CD4-positive, alpha-beta T cell (primary cell): ENCODE measurements around the gene GNLY. TPM values are rescaled to one million over a fixed set of nuclear protein-coding genes. Genes with fewer than 3 reads are reported as not detected.

Experiments used
- ATAC-seq: fragments of 200-7000 bp; cut with Tn5 transposase; one replicate; pipeline ENCODE4 v1.10.0; 2022; ENCODE audit warnings: mild to moderate bottlenecking; ENCODE audit not compliant: poor library complexity
- CTCF ChIA-PET: fragments of 350-600 bp; sonication (Branson Sonifier 250); formaldehyde crosslinking; loops from one replicate; lab custom pipeline; 2021; ENCODE audit warnings: antibody characterized with exemption, inconsistent platforms; lab: Charles Lee
- POLR2A ChIA-PET: fragments of 350-600 bp; sonication (Branson Sonifier 250); formaldehyde crosslinking; loops from one replicate; lab custom pipeline; 2021; ENCODE audit warnings: antibody characterized with exemption, inconsistent platforms; lab: Charles Lee
- DNase-seq, 14 experiments: peaks; one replicate each; pipeline ENCODE4 v3.0.0-alpha.2; 2013 to 2020; ENCODE audit warnings: mixed read lengths in 2 of 14
- H3K27ac ChIP-seq, 2 donors: one replicate each; pipeline versions ENCODE4 v1.5.1 to v1.7.0; 2013; ENCODE audit warnings: low read length in 2 of 2, low read depth in 1 of 2, mild to moderate bottlenecking in 1 of 2
- H3K27me3 ChIP-seq, 2 experiments: 1 replicate in 1 of 2; 2 replicates in 1 of 2; pipeline versions ENCODE4 v1.6.1 to v1.7.0; 2013; ENCODE audit warnings: low read length in 2 of 2, control low read depth in 1 of 2, mild to moderate bottlenecking in 1 of 2, moderate library complexity in 1 of 2; ENCODE audit not compliant: insufficient read depth in 2 of 2, control insufficient read depth in 1 of 2
- H3K36me3 ChIP-seq: one replicate; pipeline ENCODE4 v1.6.1; 2013; ENCODE audit warnings: low read length, control low read depth; ENCODE audit not compliant: insufficient read depth
- H3K4me1 ChIP-seq: one replicate; pipeline ENCODE4 v1.6.1; 2013; ENCODE audit warnings: low read length, control low read depth; ENCODE audit not compliant: insufficient read depth
- H3K4me3 ChIP-seq: one replicate; pipeline ENCODE4 v1.5.1; 2013; ENCODE audit warnings: mild to moderate bottlenecking, low read length, moderate library complexity
- H3K9me3 ChIP-seq, 2 experiments: 1 replicate in 1 of 2; 2 replicates in 1 of 2; pipeline versions ENCODE4 v1.6.1 to v1.7.0; 2013; ENCODE audit warnings: low read length in 2 of 2, mild to moderate bottlenecking in 2 of 2, control low read depth in 1 of 2, moderate library complexity in 1 of 2; ENCODE audit not compliant: control insufficient read depth in 1 of 2, insufficient read depth in 1 of 2
- H3K27ac Mint-ChIP-seq: one replicate; pipeline ENCODE4 v1.8.0; 2020; ENCODE audit warnings: mixed read lengths
- H3K27me3 Mint-ChIP-seq: one replicate; pipeline ENCODE4 v1.8.0; 2021; ENCODE audit warnings: mixed read lengths
- H3K36me3 Mint-ChIP-seq: one replicate; pipeline ENCODE4 v1.8.0; 2021; ENCODE audit warnings: low read depth, mixed read lengths
- H3K4me1 Mint-ChIP-seq: one replicate; pipeline ENCODE4 v1.8.0; 2021; ENCODE audit warnings: low read depth, mixed read lengths
- H3K4me3 Mint-ChIP-seq: one replicate; pipeline ENCODE4 v1.8.0; 2020; ENCODE audit warnings: mild to moderate bottlenecking, mixed read lengths
- H3K9me3 Mint-ChIP-seq: one replicate; pipeline ENCODE4 v1.8.0; 2020; ENCODE audit warnings: mixed read lengths
- CTCF ChIP-seq: fragments of 200-600 bp; IDR thresholded peaks from one replicate; pipeline ENCODE4 v1.8.0; 2022; ENCODE audit warnings: antibody characterized with exemption, mild to moderate bottlenecking
- intact Hi-C, 2 experiments: fragments of 100-400 bp; cut with DNase I in 1 of 2; cut with micrococcal nuclease in 1 of 2; formaldehyde crosslinking; loops; one replicate each; pipeline versions ENCODE4 v1.15.1 to v1.9.0; 2023 to 2025; cut with DNase I, micrococcal nuclease
- total RNA-seq, 174 experiments: library from RNA in 2 of 174; stranded (reverse) in 2 of 174; gene quantifications; one replicate each; pipeline ENCODE4 v1.2.3 and lab custom pipeline; 2021 to 2026

GNLY gene
- total RNA-seq, 2 experiments from 2014 or later: 45.1 TPM

- peaks cover 13% of the 10 kb centered on the region for H3K4me1 Mint-ChIP-seq
- no peaks in the 10 kb centered on the region for H3K9me3 Mint-ChIP-seq
- no peak overlapping the region for H3K27ac Mint-ChIP-seq
- DNase-seq (no peak), ATAC-seq (no peak)
- H3K9me3 ChIP-seq: no peaks in the 10 kb centered on the region
- no peaks in the 10 kb centered on the region for H3K36me3 Mint-ChIP-seq
- no peak for TF ChIP-seq CTCF
- no peak overlapping the region for H3K4me3 Mint-ChIP-seq
- intact Hi-C loops: loop anchor here in 1 of 2 experiments (10.0 kb wide), 1 partner anchor 308 kb away; no protein-coding TSS in a partner anchor
- no peaks in the 10 kb centered on the region for H3K36me3 ChIP-seq
- H3K27me3 ChIP-seq: peaks cover 0 to 4% of the 10 kb centered on the region in 2 experiments
- ChIA-PET CTCF (no interaction called here), POLR2A (no interaction called here)
- H3K27ac ChIP-seq: no peak overlapping the region
- no peak overlapping the region for H3K4me3 ChIP-seq
- peaks cover 14% of the 10 kb centered on the region for H3K4me1 ChIP-seq
- H3K27me3 Mint-ChIP-seq: peaks cover 9% of the 10 kb centered on the region
These were observed 8.6 kb downstream of the GNLY start for GRCh38 chr2:85702800-85703199.

- peaks cover 13% of the 10 kb centered on the region for H3K27me3 Mint-ChIP-seq
- no peak for ATAC-seq
- ChIA-PET CTCF (no interaction called here), POLR2A (no interaction called here)
- H3K9me3 ChIP-seq: no peaks in the 10 kb centered on the region
- H3K4me1 ChIP-seq: peaks cover 14% of the 10 kb centered on the region
- no peak overlapping the region for H3K4me3 Mint-ChIP-seq
- no peaks in the 10 kb centered on the region for H3K36me3 ChIP-seq
- H3K4me1 Mint-ChIP-seq: peaks cover 13% of the 10 kb centered on the region
- no peak overlapping the region for H3K4me3 ChIP-seq
- H3K27me3 ChIP-seq: peaks cover 0 to 4% of the 10 kb centered on the region in 2 experiments
- H3K36me3 Mint-ChIP-seq: no peaks in the 10 kb centered on the region
- TF ChIP-seq CTCF: no peak
- no peaks in the 10 kb centered on the region for H3K9me3 Mint-ChIP-seq
- intact Hi-C loops: loop anchor here in 1 of 2 experiments (10.0 kb wide), 1 partner anchor 309 kb away; no protein-coding TSS in a partner anchor
- no peak for DNase-seq
- H3K27ac Mint-ChIP-seq: no peak overlapping the region
- H3K27ac ChIP-seq: no peak overlapping the region
These were observed 9.2 kb downstream of the GNLY start for GRCh38 chr2:85703329-85703728.

DNA sequence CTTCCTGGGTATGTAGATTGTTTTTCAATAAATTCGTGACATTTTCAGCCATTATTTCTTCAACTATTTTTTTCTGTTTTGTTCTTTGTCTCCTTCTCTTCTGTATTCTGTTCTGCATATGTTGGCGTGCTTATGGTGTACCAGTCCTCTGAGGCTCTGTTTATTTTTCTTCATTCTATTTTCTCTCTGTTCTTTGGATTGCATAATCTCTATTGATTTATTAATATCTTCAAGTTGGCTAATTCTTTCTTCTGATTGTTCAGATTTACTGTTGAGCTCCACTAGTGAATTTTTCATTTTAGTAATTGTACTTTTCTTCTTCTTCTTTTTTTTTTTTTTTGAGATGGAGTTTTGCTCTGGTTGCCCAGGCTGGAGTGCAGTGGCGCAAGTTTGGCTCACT lies 9.9 kb downstream of the GNLY start:
- no peak overlapping the region for H3K27ac Mint-ChIP-seq
- peaks cover 0 to 4% of the 10 kb centered on the region in 2 experiments for H3K27me3 ChIP-seq
- H3K36me3 ChIP-seq: no peaks in the 10 kb centered on the region
- H3K4me1 Mint-ChIP-seq: peaks cover 13% of the 10 kb centered on the region
- no peak overlapping the region for H3K4me3 Mint-ChIP-seq
- H3K9me3 ChIP-seq: no peaks in the 10 kb centered on the region
- DNase-seq (no peak), ATAC-seq (no peak)
- TF ChIP-seq CTCF: no peak
- H3K4me1 ChIP-seq: peaks cover 14% of the 10 kb centered on the region
- H3K36me3 Mint-ChIP-seq: no peaks in the 10 kb centered on the region
- intact Hi-C loops: loop anchor here in 1 of 2 experiments (10.0 kb wide), 1 partner anchor 309 kb away; no protein-coding TSS in a partner anchor
- ChIA-PET POLR2A (no interaction called here), CTCF (interaction anchor here (0.7 kb wide), 1 partner anchor 1302 kb away, joined by 3 read pairs; no protein-coding TSS in a partner anchor)
- H3K4me3 ChIP-seq: no peak overlapping the region
- no peak overlapping the region for H3K27ac ChIP-seq
- H3K9me3 Mint-ChIP-seq: no peaks in the 10 kb centered on the region
- H3K27me3 Mint-ChIP-seq: peaks cover 13% of the 10 kb centered on the region
